ENCODE results near the gene C3.

C3 gene

GRCh38 chr19:6736917-6737283 lies 16.4 kb upstream of the C3 start:
- no peak for DNase-seq (ENCODE audit: low spot score)
- TF ChIP-seq, protein P1, sequence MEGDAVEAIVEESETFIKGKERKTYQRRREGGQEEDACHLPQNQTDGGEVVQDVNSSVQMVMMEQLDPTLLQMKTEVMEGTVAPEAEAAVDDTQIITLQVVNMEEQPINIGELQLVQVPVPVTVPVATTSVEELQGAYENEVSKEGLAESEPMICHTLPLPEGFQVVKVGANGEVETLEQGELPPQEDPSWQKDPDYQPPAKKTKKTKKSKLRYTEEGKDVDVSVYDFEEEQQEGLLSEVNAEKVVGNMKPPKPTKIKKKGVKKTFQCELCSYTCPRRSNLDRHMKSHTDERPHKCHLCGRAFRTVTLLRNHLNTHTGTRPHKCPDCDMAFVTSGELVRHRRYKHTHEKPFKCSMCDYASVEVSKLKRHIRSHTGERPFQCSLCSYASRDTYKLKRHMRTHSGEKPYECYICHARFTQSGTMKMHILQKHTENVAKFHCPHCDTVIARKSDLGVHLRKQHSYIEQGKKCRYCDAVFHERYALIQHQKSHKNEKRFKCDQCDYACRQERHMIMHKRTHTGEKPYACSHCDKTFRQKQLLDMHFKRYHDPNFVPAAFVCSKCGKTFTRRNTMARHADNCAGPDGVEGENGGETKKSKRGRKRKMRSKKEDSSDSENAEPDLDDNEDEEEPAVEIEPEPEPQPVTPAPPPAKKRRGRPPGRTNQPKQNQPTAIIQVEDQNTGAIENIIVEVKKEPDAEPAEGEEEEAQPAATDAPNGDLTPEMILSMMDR (conservative IDR thresholded peaks at IDR 0.05; ENCODE audit: low read depth): peak; percentile 18; the same call in 1 of the 2 replicates
- POLR2A ChIA-PET (ENCODE audit: low non-redundant PET): no interaction called here
- CTCF ChIA-PET: interaction anchor here (0.5 to 1.0 kb wide), 7 partner anchors 79 to 615 kb away, joined by 3 to 11 read pairs (median 4); no protein-coding TSS in a partner anchor
- H3K27ac ChIP-seq: peak overlapping the region; percentile 98

DNA sequence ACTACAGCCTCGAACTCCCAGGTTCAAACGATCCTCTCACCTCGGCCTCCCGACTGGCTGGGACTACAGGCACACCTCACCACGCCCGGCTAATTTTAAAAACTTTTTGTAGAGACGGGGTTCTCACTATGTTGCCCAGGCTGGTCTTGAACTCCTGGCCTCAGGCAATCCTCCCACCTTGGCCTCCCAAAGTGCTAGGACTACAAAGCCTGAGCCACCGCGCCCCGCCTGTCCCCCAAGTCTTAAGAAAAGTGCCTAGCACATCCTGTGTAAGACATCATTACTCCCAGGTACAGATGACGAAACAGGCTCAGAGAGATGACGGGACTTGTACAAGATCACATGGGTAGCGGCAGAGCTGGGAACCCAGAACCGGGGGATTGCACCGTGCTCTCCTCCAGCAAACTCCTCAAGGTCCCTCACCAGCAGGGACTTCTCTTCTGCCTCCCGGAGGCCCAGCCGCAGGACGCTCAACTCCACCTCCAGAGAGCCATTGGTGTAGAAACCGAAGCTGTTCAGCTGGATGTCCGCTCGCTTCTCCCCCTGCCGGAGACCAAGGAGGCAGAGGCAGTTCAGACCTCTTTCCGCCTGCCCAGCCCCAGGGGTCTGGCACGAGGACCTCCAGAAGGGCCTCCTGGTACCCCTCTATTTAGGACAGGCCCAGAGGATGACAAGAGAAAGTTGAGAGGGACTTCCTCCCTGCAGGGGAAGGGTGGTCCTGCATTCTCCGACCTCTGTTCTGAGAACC lies 15.9 kb upstream of the C3 start:
- TF ChIP-seq, protein P1 (conservative IDR thresholded peaks at IDR 0.05; ENCODE audit: low read depth): peak; percentile 68
- peak; percentile 68 for DNase-seq (ENCODE audit: low spot score)
- POLR2A ChIA-PET (ENCODE audit: low non-redundant PET): no interaction called here
- H3K27ac ChIP-seq: peak overlapping the region; percentile 98
- CTCF ChIA-PET: interaction anchor here (0.5 to 1.1 kb wide), 11 partner anchors 79 to 537 kb away, joined by 3 to 11 read pairs (median 4); no protein-coding TSS in a partner anchor

GRCh38 chr19:6735181-6735911 lies 14.9 kb upstream of the C3 start:
- H3K27ac ChIP-seq: peak overlapping the region; percentile 98
- TF ChIP-seq, protein P1 (conservative IDR thresholded peaks at IDR 0.05; ENCODE audit: low read depth): no peak
- ChIA-PET POLR2A (ENCODE audit: low non-redundant PET) (no interaction called here), CTCF (interaction anchor here (1.1 kb wide), 1 partner anchor 128 kb away, joined by 4 read pairs; no protein-coding TSS in a partner anchor)
- DNase-seq (ENCODE audit: low spot score): no peak

- TF ChIP-seq, protein P1 (conservative IDR thresholded peaks at IDR 0.05; ENCODE audit: low read depth): no peak
- CTCF ChIA-PET: no interaction called here
- no peak for DNase-seq (ENCODE audit: low spot score)
- H3K27ac ChIP-seq: peak overlapping the region; percentile 98
- POLR2A ChIA-PET (ENCODE audit: low non-redundant PET): no interaction called here
Measured at GRCh38 chr19:6734096-6734696, 13.7 kb upstream of the C3 start.

GRCh38 chr19:6733338-6734095 lies 13.1 kb upstream of the C3 start:
- ChIA-PET CTCF (no interaction called here), POLR2A (ENCODE audit: low non-redundant PET) (no interaction called here)
- TF ChIP-seq, protein P1 (conservative IDR thresholded peaks at IDR 0.05; ENCODE audit: low read depth): no peak
- peak overlapping the region; percentile 98 for H3K27ac ChIP-seq
- no peak for DNase-seq (ENCODE audit: low spot score)
